SU-DHL-6 (cell line): ENCODE measurements around the gene TICAM1.

Source experiments
- H2AFZ ChIP-seq: fragments of 200-600 bp; sonication (generic); 2 replicates; pipeline ENCODE4 v1.6.1; 2014; ENCODE audit warnings: low read depth, mild to moderate bottlenecking, moderate library complexity, mixed read lengths, antibody characterized with exemption, low read length; ENCODE audit not compliant: severe bottlenecking
- H3F3A ChIP-seq: fragments of 200-600 bp; shearing (Covaris generic); 2 replicates; pipeline ENCODE4 v1.6.0; 2016; ENCODE audit warnings: antibody characterized with exemption, mild to moderate bottlenecking; ENCODE audit not compliant: insufficient read depth
- H3K27ac ChIP-seq: fragments of 200-600 bp; sonication (generic); 2 replicates; pipeline ENCODE4 v1.5.1; 2016; ENCODE audit warnings: low read depth, mild to moderate bottlenecking, low read length, moderate library complexity, mixed read lengths
- H3K27me3 ChIP-seq: fragments of 200-600 bp; sonication (generic), shearing (Covaris generic); 2 replicates; pipeline ENCODE4 v1.6.0; 2014; ENCODE audit warnings: mild to moderate bottlenecking, low read length
- H3K36me3 ChIP-seq: fragments of 200-600 bp; sonication (generic); 2 replicates; pipeline ENCODE4 v1.6.1; 2014; ENCODE audit warnings: mild to moderate bottlenecking, low read length, mixed read lengths
- H3K4me2 ChIP-seq: fragments of 300-600, 200-600 bp; shearing (Covaris generic), sonication (generic); 2 replicates; pipeline ENCODE4 v1.6.0; 2014; ENCODE audit warnings: low read length, low read depth, mild to moderate bottlenecking; ENCODE audit not compliant: poor library complexity, severe bottlenecking
- H3K4me3 ChIP-seq: fragments of 200-600 bp; sonication (generic); 2 replicates; pipeline ENCODE4 v1.5.1; 2014; ENCODE audit warnings: antibody characterized with exemption, low read length, mild to moderate bottlenecking, mixed read lengths; ENCODE audit not compliant: insufficient read depth, poor library complexity, severe bottlenecking
- H3K79me2 ChIP-seq: fragments of 200-600 bp; sonication (generic); 2 replicates; pipeline ENCODE4 v1.6.1; 2014; ENCODE audit warnings: mild to moderate bottlenecking, low read length, moderate library complexity; ENCODE audit not compliant: insufficient read depth
- H3K9ac ChIP-seq: fragments of 200-600 bp; sonication (generic); 2 replicates; pipeline ENCODE4 v1.7.0; 2014; ENCODE audit warnings: mild to moderate bottlenecking, low read length
- H3K9me2 ChIP-seq: fragments of 200-600 bp; sonication (generic); replicated peaks from 2 replicates; pipeline ENCODE4 v1.6.1; 2014; ENCODE audit warnings: low read length; ENCODE audit not compliant: insufficient read depth
- H3K9me3 ChIP-seq: fragments of 200-600 bp; sonication (generic); 2 replicates; pipeline ENCODE4 v1.6.1; 2014; ENCODE audit warnings: low read length, mixed read lengths; ENCODE audit not compliant: insufficient read depth
- H4K20me1 ChIP-seq: fragments of 200-600 bp; sonication (generic); 2 replicates; pipeline ENCODE4 v1.6.1; 2014; ENCODE audit warnings: low read depth, mild to moderate bottlenecking, antibody characterized with exemption, low read length, moderate library complexity, mixed read lengths
- CTCF ChIP-seq: fragments of 200-600 bp; sonication (generic); IDR thresholded peaks from one replicate; pipeline ENCODE4 v1.5.1; 2017; ENCODE audit warnings: antibody characterized with exemption, mild to moderate bottlenecking, low read length, moderate library complexity; ENCODE audit not compliant: insufficient read depth, poor library complexity, severe bottlenecking
- EZH2phosphoT487 ChIP-seq: fragments of 200-600 bp; sonication (generic), shearing (Covaris generic); conservative IDR thresholded peaks from 2 replicates; pipeline ENCODE4 v1.6.1; 2018; ENCODE audit warnings: mild to moderate bottlenecking, antibody characterized with exemption, low read length, moderate library complexity, mixed read lengths

Gene TICAM1

GRCh38 chr19:4852484-4852883, 21.0 kb upstream of the TICAM1 start:
- H3F3A ChIP-seq, result peaks cover 10% of the 10 kb centered on the region; the same call in 1 of the 2 replicates
- no peak overlapping the region for H2AFZ ChIP-seq
- H3K36me3 ChIP-seq, result no peaks in the 10 kb centered on the region
- no peak for TF ChIP-seq CTCF
- TF ChIP-seq EZH2phosphoT487, result no peak
- H4K20me1 ChIP-seq, result no peaks in the 10 kb centered on the region
- H3K4me2 ChIP-seq, result no peak overlapping the region
- H3K4me3 ChIP-seq, result no peak overlapping the region
- no peak overlapping the region for H3K9ac ChIP-seq
- H3K79me2 ChIP-seq, result no peaks in the 10 kb centered on the region
- H3K9me2 ChIP-seq, result no peaks in the 10 kb centered on the region
- H3K9me3 ChIP-seq, result no peaks in the 10 kb centered on the region
- no peak overlapping the region for H3K27ac ChIP-seq
- no peaks in the 10 kb centered on the region for H3K27me3 ChIP-seq

- no peaks in the 10 kb centered on the region for H3K36me3 ChIP-seq
- no peak overlapping the region for H3K4me2 ChIP-seq
- no peaks in the 10 kb centered on the region for H3K79me2 ChIP-seq
- H3K9me2 ChIP-seq, result no peaks in the 10 kb centered on the region
- TF ChIP-seq EZH2phosphoT487 (no peak), CTCF (peak; percentile 86)
- H3K9ac ChIP-seq, result no peak overlapping the region
- H3K27ac ChIP-seq, result no peak overlapping the region
- H3F3A ChIP-seq, result peaks cover 10% of the 10 kb centered on the region; the same call in 1 of the 2 replicates
- no peaks in the 10 kb centered on the region for H3K9me3 ChIP-seq
- no peak overlapping the region for H2AFZ ChIP-seq
- no peaks in the 10 kb centered on the region for H3K27me3 ChIP-seq
- no peaks in the 10 kb centered on the region for H4K20me1 ChIP-seq
- H3K4me3 ChIP-seq, result no peak overlapping the region
Measured at GRCh38 chr19:4851551-4852290, 20.2 kb upstream of the TICAM1 start.

- Histone ChIP-seq H2AFZ (no peak overlapping the region), H3K9me2 (no peaks in the 10 kb centered on the region), H3F3A (peaks cover 8% of the 10 kb centered on the region; the same call in 1 of the 2 replicates), H3K4me3 (no peak overlapping the region), H3K36me3 (no peaks in the 10 kb centered on the region), H3K27me3 (no peaks in the 10 kb centered on the region), H3K9me3 (no peaks in the 10 kb centered on the region), H3K27ac (peak overlapping the region; percentile 76), H3K79me2 (no peaks in the 10 kb centered on the region), H3K9ac (no peak overlapping the region), H3K4me2 (peak overlapping the region; percentile 36), H4K20me1 (no peaks in the 10 kb centered on the region)
- TF ChIP-seq EZH2phosphoT487, result no peak
- no peak for TF ChIP-seq CTCF
Measured at GRCh38 chr19:4849019-4849418, 17.5 kb upstream of the TICAM1 start.
